Activated CD4-positive, alpha-beta T cell treated with anti-CD3 and anti-CD28 coated beads, Interleukin-2, amount 50 U/mL, for 1 hour (primary cell): Measurements from ENCODE around the gene MYOT.

ENCODE experiments used
- DNase-seq: peaks from one replicate; pipeline ENCODE4 v3.0.0-alpha.2; 2020

The MYOT gene

DNA sequence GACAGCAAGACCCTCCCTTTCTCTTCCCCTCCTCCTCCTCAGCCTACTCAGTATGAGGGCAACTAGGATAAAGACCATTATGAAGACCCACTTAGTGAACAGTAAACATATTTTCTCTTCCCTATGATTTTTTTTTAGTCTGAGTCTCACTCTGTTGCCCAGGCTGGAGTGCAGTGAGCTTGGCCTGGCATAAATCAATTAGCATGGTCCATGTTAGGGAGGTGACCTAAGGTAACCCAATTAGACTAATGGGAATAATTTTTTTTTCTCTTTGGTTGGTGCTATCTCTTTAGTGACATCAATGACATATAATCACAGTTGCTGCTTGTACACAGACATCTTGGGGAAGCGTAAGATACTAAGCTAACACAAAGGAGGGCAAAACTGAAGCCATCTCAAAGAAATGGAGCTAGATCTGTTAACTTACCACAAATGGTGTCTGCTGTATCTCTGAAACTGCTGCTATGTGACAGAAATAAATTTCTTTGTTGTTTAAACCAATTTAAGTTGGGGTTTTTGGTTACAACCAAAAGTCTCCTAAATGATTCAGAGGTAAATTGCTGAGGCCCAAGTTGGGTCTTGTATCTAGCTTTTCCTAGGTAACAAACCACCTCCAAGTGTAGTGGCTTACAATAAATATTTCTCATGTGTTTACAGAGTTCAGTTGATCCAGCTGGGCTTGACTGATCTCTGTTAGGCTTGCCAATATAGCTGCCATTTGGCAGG lies 34.9 kb downstream of the MYOT start:
- DNase-seq, result no peak

DNA sequence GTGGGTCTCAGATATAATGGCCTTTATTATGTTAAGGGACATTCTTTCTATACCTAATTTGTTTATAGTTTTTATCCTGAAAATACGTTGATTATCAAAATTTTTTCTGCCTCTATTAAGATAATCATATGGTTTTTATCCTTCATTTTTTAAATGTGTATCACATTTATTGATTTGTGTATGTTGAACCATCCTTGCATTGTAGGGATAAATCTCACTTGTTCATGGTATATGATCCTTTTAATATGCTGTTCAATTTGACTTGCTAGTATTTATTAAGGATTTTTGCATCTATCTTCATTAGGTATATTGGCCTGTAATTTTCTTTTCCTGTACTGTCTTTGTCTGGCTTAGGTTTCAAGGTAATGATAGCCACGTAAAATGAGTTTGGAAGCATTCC lies 47.1 kb downstream of the MYOT start:
- no peak for DNase-seq

DNA sequence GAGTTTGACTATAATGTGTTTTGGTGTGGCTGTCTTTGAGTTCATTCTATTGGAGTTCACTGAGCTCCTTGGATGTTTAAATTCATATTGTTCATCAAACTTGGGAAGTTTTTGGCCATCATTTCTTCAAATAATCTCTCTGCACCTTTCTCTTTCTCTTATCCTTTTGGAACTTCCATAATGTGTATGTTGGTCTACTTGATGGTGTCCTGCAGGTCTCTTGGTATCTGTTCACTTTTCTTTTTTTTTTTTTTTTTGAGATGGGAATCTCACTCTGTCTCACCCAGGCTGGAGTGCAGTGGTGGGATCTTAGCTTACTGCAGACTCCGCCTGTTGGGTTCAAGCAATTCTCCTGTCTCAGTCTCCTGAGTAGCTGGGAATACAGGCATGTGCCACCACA lies 49.3 kb downstream of the MYOT start:
- DNase-seq, result no peak

DNA sequence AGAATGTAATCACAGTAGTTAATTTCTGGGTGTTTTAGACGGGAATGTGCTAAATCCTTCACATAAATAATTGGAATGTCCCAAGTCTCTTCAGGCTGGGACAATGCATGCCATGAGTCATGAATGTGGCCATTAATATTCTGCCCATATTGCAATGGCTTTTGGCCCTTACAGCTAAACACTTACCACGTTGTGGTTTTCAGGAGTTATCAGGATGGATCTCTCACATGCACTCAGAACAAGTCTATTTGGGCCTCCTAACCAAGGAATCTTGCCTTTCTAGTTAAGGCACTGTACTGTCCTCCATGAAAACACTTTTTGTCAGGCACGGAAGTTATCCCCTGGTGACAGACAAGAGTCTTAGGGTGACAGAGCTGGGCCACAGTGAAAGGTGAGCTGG lies 54.3 kb downstream of the MYOT start:
- no peak for DNase-seq

DNA sequence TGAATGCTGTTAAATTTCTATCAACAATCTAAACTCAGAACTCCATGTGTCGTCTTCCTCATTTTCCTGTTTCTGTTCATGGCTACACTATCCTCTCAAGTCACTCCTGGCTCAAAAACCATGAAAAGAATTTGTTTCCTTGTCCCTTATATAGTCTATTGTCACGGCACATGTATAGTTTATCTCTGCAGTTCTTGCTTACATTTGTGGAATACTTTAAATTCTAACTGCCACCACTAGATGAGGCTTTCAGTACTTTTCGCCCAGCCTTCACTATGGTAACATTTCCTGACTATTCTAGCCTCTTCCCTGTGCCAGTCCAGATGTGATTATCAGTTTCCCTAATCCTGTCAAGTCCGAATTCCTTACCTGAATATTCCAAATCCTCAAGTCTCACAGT lies 56.2 kb downstream of the MYOT start:
- DNase-seq, result no peak

DNA sequence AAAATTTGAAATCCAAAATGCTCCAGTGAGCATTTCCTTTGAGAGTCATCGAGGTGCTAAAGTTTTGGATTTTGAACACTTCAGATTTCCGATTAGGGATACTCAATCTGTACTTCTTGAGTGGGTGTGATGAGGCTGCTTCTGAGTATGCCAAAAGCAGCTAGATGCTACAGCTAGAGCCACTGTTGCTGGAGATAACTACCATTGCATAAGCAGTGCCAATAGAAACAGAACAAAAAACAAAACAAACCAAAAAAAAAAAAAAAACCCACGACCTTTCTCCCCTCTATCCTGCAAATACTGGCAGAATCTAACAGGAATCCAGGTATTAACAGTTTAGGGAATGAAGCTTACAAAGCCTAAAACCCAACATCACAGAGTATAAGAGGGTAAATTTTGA lies 65.1 kb downstream of the MYOT start:
- no peak for DNase-seq

DNA sequence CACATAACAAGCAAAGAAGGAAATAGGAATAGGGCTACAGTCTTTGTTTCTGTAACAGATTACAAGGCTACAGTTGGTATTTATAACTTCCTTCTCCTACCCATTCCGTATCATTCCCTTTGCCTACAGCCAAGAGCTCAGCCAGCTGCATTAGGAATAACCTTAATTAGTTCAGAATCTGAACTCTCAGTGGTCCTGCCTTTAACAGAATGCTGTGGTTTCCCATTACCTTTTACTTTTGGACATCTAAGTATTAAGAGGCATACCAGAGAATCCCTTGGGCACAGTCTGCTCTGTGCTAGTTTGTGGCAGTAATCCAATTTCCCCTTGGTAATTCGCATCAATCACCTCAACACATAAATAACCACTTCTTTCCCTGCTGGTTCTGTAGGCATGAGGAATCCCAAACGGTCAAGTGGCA lies 65.8 kb downstream of the MYOT start:
- no peak for DNase-seq

DNA sequence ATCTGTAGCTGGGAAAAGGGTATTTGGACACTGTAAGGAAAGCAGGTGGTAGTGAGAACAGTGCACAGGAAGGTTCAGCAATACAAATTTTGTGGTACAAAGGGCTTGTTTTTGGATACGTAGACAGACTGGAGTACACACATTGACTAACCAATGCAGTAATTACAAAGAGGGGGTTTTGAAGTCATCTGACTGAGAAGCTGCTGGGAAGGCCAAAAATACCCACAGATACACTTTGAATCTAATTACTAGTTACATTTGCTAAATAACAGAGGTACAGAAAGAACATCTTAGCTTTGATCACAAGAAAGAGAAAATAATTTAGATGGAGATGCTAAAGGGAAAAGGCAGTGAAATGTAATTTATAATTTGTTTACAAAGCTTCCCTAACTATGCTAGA lies 67.5 kb downstream of the MYOT start:
- no peak for DNase-seq

DNA sequence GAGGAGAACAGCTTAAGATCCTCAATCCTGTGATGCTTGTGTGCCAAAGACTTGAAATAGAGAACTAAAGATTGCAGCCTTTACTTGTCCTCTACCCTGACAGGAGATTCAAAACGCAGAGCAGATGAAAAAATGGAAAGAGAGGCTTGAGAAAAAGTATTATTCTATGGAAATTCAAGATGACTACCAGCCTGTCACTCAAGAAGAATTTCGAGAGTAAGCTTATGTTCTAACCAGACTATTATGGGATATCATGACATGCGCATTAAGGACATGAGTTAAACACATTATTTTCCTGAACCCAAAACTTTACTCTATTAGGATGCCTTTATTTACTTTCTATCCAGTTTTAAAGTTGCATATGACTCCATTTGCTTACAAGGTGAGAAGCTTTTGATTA lies 68.0 kb downstream of the MYOT start:
- DNase-seq, result no peak
